ENCODE data around the gene VMP1. TPM values are rescaled to one million over a fixed set of nuclear protein-coding genes. Genes with fewer than 3 reads are reported as not detected.
"Not testable (repeated sequence)": the region's sequence is repeated elsewhere in the genome, so short reads cannot be mapped to it uniquely, and the experiment has no call there.

VMP1 gene
- total and polyA plus RNA-seq, 5 experiments from 2014 or later = 39.8 to 65.1 (median 57.1) TPM

GRCh38 chr17:59745040-59745439 is 37.6 kb downstream of the VMP1 start:
- Mint-ChIP-seq H3K27me3 (no peaks in the 10 kb centered on the region), H3K27ac (peak overlapping the region in 1 of 10 donors; percentile 6), H3K36me3 (peaks cover 7 to 30% (median 17%) of the 10 kb centered on the region in 3 donors), H3K4me1 (peaks cover 0 to 2% (median 0%) of the 10 kb centered on the region in 4 donors), H3K9me3 (peaks cover 0 to 4% (median 0%) of the 10 kb centered on the region in 9 donors), H3K4me3 (no peak overlapping the region)
- DNase-seq (no peak), ATAC-seq (no peak)
- POLR2A ChIA-PET = interaction anchor here (0.7 kb wide), 1 partner anchor 1690 kb away, joined by 4 read pairs; no protein-coding TSS in a partner anchor

GRCh38 chr17:59746849-59747445 is 39.5 kb downstream of the VMP1 start:
- H3K9me3 Mint-ChIP-seq = peaks cover 0 to 4% (median 0%) of the 10 kb centered on the region in 9 donors
- H3K4me3 Mint-ChIP-seq = no peak overlapping the region
- H3K27me3 Mint-ChIP-seq = no peaks in the 10 kb centered on the region
- peaks cover 0 to 2% (median 0%) of the 10 kb centered on the region in 4 donors for H3K4me1 Mint-ChIP-seq
- DNase-seq = peak in 3 of 10 donors; percentile 1 to 3 (median 3)
- peak overlapping the region in 1 of 10 donors; percentile 5 for H3K27ac Mint-ChIP-seq
- POLR2A ChIA-PET = no interaction called here
- ATAC-seq = no peak
- H3K36me3 Mint-ChIP-seq = peaks cover 7 to 20% (median 14%) of the 10 kb centered on the region in 3 donors

GRCh38 chr17:59748591-59748990 is 41.1 kb downstream of the VMP1 start:
- DNase-seq = no peak
- Mint-ChIP-seq H3K4me3 (no peak overlapping the region), H3K36me3 (peaks cover 0 to 14% (median 4%) of the 10 kb centered on the region in 3 donors), H3K27me3 (no peaks in the 10 kb centered on the region), H3K27ac (no peak overlapping the region), H3K4me1 (peaks cover 0 to 7% (median under 1%) of the 10 kb centered on the region in 4 donors), H3K9me3 (no peaks in the 10 kb centered on the region)
- POLR2A ChIA-PET = no interaction called here
- no peak for ATAC-seq

- Mint-ChIP-seq H3K4me1 (peaks cover 0 to 33% (median 8%) of the 10 kb centered on the region in 4 donors), H3K4me3 (no peak overlapping the region), H3K27me3 (no peaks in the 10 kb centered on the region), H3K9me3 (no peaks in the 10 kb centered on the region), H3K27ac (peak overlapping the region in 3 of 10 donors; percentile 34 to 74 (median 58)), H3K36me3 (peaks cover 0 to 23% (median 4%) of the 10 kb centered on the region in 3 donors)
- POLR2A ChIA-PET = no interaction called here
- ATAC-seq (no peak), DNase-seq (no peak)
Measured at GRCh38 chr17:59751955-59752413, 44.5 kb downstream of the VMP1 start.

GRCh38 chr17:59752446-59752845 is 45.0 kb downstream of the VMP1 start:
- Mint-ChIP-seq H3K4me3 (no peak overlapping the region), H3K36me3 (peaks cover 0 to 25% (median 4%) of the 10 kb centered on the region in 3 donors), H3K27ac (peak overlapping the region in 3 of 10 donors; percentile 34 to 74 (median 58)), H3K4me1 (peaks cover 0 to 33% (median 8%) of the 10 kb centered on the region in 4 donors), H3K9me3 (no peaks in the 10 kb centered on the region), H3K27me3 (no peaks in the 10 kb centered on the region)
- ATAC-seq (no peak), DNase-seq (no peak)
- POLR2A ChIA-PET = no interaction called here

- peaks cover 0 to 33% (median 8%) of the 10 kb centered on the region in 4 donors for H3K4me1 Mint-ChIP-seq
- no peaks in the 10 kb centered on the region for H3K27me3 Mint-ChIP-seq
- H3K9me3 Mint-ChIP-seq = no peaks in the 10 kb centered on the region
- POLR2A ChIA-PET = no interaction called here
- DNase-seq (no peak), ATAC-seq (no peak)
- H3K27ac Mint-ChIP-seq = peak overlapping the region in 1 of 10 donors; percentile 89
- H3K4me3 Mint-ChIP-seq = no peak overlapping the region
- H3K36me3 Mint-ChIP-seq = peaks cover under 1 to 28% (median 4%) of the 10 kb centered on the region in 3 donors
Measured at GRCh38 chr17:59752922-59753321, 45.5 kb downstream of the VMP1 start.

- peaks cover 0 to 33% (median 8%) of the 10 kb centered on the region in 4 donors for H3K4me1 Mint-ChIP-seq
- peak in 5 of 10 donors; percentile 12 to 75 (median 71) for DNase-seq
- peak overlapping the region in 4 of 10 donors; percentile 6 to 63 (median 36) for H3K4me3 Mint-ChIP-seq
- ATAC-seq = peak; percentile 97
- peaks cover 0 to 1% (median 0%) of the 10 kb centered on the region in 9 donors for H3K9me3 Mint-ChIP-seq
- peaks cover 3 to 32% (median 11%) of the 10 kb centered on the region in 3 donors for H3K36me3 Mint-ChIP-seq
- H3K27me3 Mint-ChIP-seq = no peaks in the 10 kb centered on the region
- POLR2A ChIA-PET = no interaction called here
- peak overlapping the region in 4 of 10 donors; percentile 57 to 91 (median 78) for H3K27ac Mint-ChIP-seq
Measured at GRCh38 chr17:59753522-59754467, 46.3 kb downstream of the VMP1 start.

- Mint-ChIP-seq H3K4me1 (peaks cover 0 to 33% (median 8%) of the 10 kb centered on the region in 4 donors), H3K36me3 (peaks cover 6 to 36% (median 17%) of the 10 kb centered on the region in 3 donors), H3K27ac (peak overlapping the region in 4 of 10 donors; percentile 24 to 91 (median 78)), H3K9me3 (peaks cover 0 to 6% (median under 1%) of the 10 kb centered on the region in 9 donors), H3K4me3 (peak overlapping the region in 3 of 10 donors; percentile 21 to 63 (median 60)), H3K27me3 (no peaks in the 10 kb centered on the region)
- no peak for ATAC-seq
- POLR2A ChIA-PET = no interaction called here
- DNase-seq = no peak
Measured at GRCh38 chr17:59754552-59754951, 47.1 kb downstream of the VMP1 start.

- peaks cover 11 to 39% (median 21%) of the 10 kb centered on the region in 3 donors for H3K36me3 Mint-ChIP-seq
- H3K9me3 Mint-ChIP-seq, POLR2A ChIA-PET, H3K4me3 Mint-ChIP-seq, ATAC-seq, H3K27me3 Mint-ChIP-seq, DNase-seq: not testable (repeated sequence)
- H3K27ac Mint-ChIP-seq = peak overlapping the region in 2 of 10 donors; percentile 89 to 91
- H3K4me1 Mint-ChIP-seq = peaks cover 0 to 33% (median 8%) of the 10 kb centered on the region in 4 donors
Measured at GRCh38 chr17:59755069-59755468, 47.6 kb downstream of the VMP1 start.

GRCh38 chr17:59756236-59756818 is 48.9 kb downstream of the VMP1 start:
- H3K27ac Mint-ChIP-seq = peak overlapping the region in 3 of 10 donors; percentile 48 to 90 (median 89)
- H3K27me3 Mint-ChIP-seq = no peaks in the 10 kb centered on the region
- POLR2A ChIA-PET = no interaction called here
- H3K4me1 Mint-ChIP-seq = peaks cover 0 to 38% (median 8%) of the 10 kb centered on the region in 4 donors
- ATAC-seq (no peak), DNase-seq (no peak)
- H3K9me3 Mint-ChIP-seq = peaks cover 0 to 7% (median 3%) of the 10 kb centered on the region in 9 donors
- peaks cover 11 to 52% (median 24%) of the 10 kb centered on the region in 3 donors for H3K36me3 Mint-ChIP-seq
- no peak overlapping the region for H3K4me3 Mint-ChIP-seq

GRCh38 chr17:59757043-59757442 is 49.6 kb downstream of the VMP1 start:
- no peak overlapping the region for H3K4me3 Mint-ChIP-seq
- DNase-seq (no peak), ATAC-seq (no peak)
- H3K27ac Mint-ChIP-seq = peak overlapping the region in 2 of 10 donors; percentile 53 to 89
- H3K27me3 Mint-ChIP-seq = no peaks in the 10 kb centered on the region
- peaks cover 11 to 55% (median 24%) of the 10 kb centered on the region in 3 donors for H3K36me3 Mint-ChIP-seq
- H3K9me3 Mint-ChIP-seq = peaks cover 0 to 7% (median 3%) of the 10 kb centered on the region in 9 donors
- peaks cover 0 to 45% (median 8%) of the 10 kb centered on the region in 4 donors for H3K4me1 Mint-ChIP-seq
- POLR2A ChIA-PET = interaction anchor here (0.6 kb wide), 1 partner anchor 208 kb away, joined by 3 read pairs; no protein-coding TSS in a partner anchor

- Mint-ChIP-seq H3K36me3 (peaks cover 11 to 55% (median 24%) of the 10 kb centered on the region in 3 donors), H3K4me1 (peaks cover 0 to 47% (median 8%) of the 10 kb centered on the region in 4 donors)
Measured at GRCh38 chr17:59757470-59757869, 50.0 kb downstream of the VMP1 start.

More at GRCh38 chr17:59757470-59757869, 50.0 kb downstream of the VMP1 start:
- Mint-ChIP-seq H3K27me3 (no peaks in the 10 kb centered on the region), H3K4me3 (no peak overlapping the region), H3K9me3 (peaks cover 0 to 7% (median 3%) of the 10 kb centered on the region in 9 donors), H3K27ac (peak overlapping the region in 1 of 10 donors; percentile 81)
- DNase-seq (no peak), ATAC-seq (no peak)
- POLR2A ChIA-PET = interaction anchor here (0.6 kb wide), 1 partner anchor 207 kb away, joined by 3 read pairs; no protein-coding TSS in a partner anchor

All from naive thymus-derived CD8-positive, alpha-beta T cell (primary cell).